ENCODE data around the gene PLEKHA3. TPM values are rescaled to one million over a fixed set of nuclear protein-coding genes. Genes with fewer than 3 reads are reported as not detected.

PLEKHA3 gene
- polyA plus RNA-seq, 4 donors = 2.9 to 13.1 (median 3.7) TPM

Other genes with a start within 250 kb of the PLEKHA3 start
- gene PRKRA, start 29.3 kb upstream of the PLEKHA3 start, polyA plus RNA-seq = 10 to 100 TPM; 26.6 to 37.7 (median 30.3) TPM
- 1 to 10 TPM in 3 of 4 donors, not detected in 1; 1.0 to 5.3 (median 1.1) TPM for gene PJVK, start 29.1 kb upstream of the PLEKHA3 start, polyA plus RNA-seq
- 10 to 100 TPM in 1 of 4 donors, 1 to 10 TPM in 2, not detected in 1; 3.0 to 14.7 (median 7.8) TPM for gene FKBP7, start 1.9 kb upstream of the PLEKHA3 start, polyA plus RNA-seq